ENCODE data around the gene TTYH2.

The TTYH2 gene

DNA sequence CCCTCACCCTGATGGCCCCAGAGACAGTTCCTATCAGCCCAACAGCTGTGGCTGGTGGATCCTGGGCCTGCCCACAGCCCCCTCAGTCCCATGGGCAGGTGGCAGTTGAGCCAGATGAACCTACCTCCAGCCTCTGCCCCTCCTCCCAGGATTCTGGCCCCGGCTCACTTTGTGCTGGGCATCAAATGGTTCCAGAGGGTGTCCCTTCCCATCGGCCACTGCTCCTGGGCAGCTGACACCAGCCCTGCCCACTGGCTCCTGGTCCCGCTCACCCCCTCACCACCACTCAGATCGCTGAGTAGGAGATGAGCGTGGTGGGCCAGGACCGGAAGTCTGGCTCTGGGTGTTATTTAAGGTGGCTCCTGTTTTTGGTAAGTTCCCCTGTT, 2.0 kb downstream of the TTYH2 start:
- no peak for DNase-seq (ENCODE audit: low read depth)

GRCh38 chr17:74216505-74216904, 3.1 kb downstream of the TTYH2 start:
- DNase-seq (ENCODE audit: low read depth), result no peak

DNA sequence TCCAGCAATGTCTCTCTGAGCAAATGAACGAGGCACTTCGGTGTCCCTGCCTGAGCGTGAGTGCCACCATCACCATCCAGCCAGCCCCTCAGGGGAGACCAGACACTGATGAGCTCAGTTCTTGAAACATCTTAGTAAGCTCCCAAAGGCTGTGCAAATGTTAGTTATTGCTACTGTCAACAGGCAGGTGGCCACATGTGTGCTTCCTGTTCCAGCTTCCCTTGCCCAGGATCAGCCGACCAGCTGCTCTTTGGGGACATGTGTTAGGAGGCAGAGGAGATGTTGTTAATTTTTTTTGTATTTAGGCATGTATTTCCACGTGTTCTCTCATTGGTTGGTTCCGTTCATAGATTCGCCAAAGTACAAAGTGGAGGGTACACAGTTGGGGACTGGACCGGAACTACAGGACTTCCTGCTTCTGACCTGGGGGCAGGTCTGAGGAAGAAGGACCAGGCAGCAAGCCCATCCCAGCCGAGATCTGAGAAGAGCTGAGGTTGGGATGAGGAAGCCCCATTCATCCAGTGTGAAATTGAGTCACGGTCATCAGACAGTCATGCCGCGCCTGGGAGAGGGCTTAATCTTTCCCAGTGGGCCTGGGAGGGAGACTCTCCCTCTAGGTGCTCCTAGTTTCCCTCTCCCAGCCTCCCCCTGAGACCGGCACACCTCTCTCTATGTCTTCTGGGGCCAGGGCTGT, 3.8 kb downstream of the TTYH2 start:
- DNase-seq (ENCODE audit: low read depth), result no peak

GRCh38 chr17:74217888-74218287, 4.5 kb downstream of the TTYH2 start:
- DNase-seq (ENCODE audit: low read depth), result no peak

DNA sequence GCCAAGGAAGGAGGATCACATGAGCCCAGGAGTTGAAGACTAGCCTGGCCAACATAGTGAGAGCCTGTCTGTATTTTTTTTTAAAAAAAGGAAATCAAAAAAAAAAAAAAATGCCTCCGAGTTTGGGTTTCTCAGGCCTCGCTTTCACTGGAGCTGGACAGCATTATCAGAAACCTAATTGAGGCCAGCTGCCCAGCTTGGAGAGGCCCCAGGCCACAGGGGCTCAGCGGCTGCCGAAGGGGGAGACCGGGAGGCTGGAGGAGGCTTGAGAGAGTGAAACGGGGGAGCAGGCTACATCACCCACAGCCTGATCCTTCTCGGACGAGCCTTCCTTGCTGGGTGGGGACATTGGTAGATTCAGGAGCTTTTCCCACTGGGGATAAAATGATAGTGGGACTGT, 5.1 kb downstream of the TTYH2 start:
- DNase-seq (ENCODE audit: low read depth), result no peak

DNA sequence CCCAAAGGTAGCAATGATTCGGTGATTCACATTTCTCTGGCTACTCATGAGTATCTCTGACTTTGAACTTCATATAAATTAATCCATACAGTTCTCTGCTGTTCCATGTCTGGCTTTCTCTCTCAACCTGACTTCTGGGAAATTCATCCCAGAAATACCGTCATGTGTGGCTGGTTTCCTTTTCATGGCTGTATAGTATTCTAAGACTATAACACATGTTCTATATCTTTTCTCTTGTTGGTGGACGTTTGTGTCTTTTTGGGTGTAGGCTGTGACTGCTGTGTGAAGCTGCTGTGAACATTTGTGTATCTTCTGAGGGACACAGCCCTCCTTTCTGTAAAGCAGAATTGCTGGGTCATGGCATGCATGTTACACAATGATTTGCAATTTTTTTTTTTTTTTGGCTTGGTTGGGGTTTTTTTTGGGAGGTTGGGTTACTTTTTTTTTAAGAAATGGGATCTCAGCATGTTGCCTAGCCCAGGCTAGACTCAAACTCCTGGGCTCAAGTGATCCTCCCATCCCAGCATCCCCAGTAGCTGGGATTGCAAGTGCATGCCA, 6.3 kb downstream of the TTYH2 start:
- DNase-seq (ENCODE audit: low read depth), result no peak

- no peak for DNase-seq (ENCODE audit: low read depth)
Measured at GRCh38 chr17:74220219-74220618, 6.8 kb downstream of the TTYH2 start.

DNA sequence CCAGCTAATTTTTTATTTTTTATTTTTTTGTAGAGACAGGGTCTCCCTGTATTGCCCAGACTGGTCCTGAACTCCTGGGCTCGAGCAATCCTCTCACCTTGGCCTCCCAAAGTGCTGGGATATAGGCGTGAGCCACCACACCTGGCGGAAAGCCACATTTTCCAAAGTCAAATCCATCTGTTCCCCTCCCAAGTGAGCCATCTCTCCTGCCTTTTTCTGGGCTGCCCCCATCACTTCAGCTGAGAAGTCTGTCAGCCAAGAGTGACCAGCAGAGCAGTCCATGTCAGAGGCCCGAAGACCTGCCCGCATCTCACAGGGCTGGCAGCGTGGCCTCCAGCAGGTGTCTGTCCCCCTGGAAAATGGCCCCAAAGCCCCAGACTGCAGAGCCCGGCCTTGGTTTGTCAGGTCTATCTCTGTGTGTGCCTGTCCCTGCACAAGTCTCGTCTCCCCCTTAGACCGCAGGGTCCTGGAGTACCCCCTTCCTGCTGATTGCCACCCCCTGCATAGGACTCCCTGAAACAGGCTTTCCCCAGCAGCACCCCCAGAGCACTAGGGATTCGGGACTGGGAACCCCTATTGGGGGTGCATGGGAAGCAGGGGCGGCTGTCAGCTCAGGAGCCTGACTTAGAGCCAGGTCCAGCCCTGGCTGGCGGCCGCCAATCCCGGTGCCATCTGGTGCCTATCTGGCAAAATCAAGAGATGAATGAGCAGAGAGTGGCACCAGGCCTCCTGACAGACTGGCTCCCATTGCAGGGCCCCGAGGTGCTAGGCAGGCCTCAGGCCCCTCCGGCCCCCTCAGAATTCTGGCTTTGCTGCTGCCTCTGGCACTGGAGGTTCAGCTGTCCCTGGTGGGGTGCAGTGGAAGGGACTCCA, 7.8 kb downstream of the TTYH2 start:
- no peak for DNase-seq (ENCODE audit: low read depth)

DNA sequence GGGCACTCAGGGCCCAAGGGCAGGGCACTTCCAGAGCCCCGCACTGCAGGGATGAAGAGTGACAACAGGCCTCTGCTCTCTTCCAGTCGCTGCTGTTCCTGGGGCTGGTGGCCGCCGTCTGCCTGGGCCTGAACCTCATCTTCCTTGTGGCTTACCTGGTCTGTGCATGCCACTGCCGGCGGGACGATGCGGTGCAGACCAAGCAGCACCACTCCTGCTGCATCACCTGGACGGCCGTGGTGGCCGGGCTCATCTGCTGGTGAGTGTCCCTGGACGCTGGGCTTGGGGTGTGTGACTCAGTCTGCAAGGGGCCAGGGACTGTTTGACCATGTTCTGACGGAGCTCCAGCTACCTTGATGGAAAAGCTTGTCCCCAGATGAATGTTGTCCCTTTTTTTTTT, 9.0 kb downstream of the TTYH2 start:
- no peak for DNase-seq (ENCODE audit: low read depth)

DNA sequence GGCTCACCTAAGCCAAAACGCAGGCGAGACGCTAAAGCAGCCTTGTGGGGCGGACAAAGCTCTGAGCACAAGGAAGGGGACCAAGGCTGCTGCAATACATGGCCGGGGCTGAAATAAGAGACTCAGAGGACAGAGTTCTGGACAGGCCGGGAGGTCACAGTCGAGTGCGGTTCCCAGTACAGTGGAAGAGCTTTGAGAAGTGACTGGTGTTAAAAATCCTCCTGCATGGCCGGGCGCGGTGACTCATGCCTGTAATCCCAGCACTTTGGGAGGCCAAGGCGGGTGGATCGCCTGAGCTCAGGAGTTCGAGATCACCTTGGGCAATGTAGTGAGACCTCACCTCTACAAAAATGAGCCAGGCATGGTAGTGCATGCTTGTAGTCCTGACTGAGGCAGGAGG, 10.5 kb downstream of the TTYH2 start:
- no peak for DNase-seq (ENCODE audit: low read depth)

DNA sequence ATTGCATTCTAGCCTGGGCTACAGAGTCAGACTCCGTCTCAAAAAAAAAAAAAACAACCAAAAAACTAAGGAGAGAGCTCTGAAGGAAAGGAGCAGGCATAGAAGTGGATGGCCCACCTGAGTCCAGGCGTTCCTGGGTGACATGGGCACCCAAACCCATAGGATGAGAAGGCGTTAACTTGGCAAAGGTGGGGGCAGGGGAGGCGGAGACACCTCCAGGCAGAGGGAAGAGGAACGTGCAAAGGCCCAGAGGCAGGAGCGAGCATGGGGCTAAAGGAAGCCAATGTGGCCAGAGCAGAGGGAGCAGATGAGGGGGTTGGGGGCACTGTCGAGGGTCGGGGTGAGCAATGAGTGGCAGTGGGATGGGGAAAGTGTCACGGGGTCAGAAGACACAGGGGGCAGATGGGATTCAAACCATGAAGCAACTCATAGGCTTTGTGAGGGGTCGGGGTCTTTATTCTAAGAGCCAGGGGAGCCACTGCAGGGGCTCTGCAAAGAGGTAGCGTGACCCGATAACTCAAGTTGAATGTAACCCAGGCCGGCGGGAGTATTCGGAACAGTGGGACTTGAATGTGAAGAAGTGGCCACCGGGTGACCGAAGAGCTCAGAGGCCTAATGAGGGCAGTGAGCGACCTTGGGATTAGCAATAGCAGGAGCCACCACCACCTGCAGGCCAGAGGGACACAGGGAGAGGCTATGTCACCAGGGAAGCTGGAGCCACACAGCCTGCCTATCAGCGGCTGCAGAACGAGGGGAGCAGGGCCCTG, 11.8 kb downstream of the TTYH2 start:
- DNase-seq (ENCODE audit: low read depth), result no peak

GRCh38 chr17:74226252-74226651, 12.9 kb downstream of the TTYH2 start:
- DNase-seq (ENCODE audit: low read depth), result no peak

GRCh38 chr17:74227271-74228080, 14.1 kb downstream of the TTYH2 start:
- no peak for DNase-seq (ENCODE audit: low read depth)

GRCh38 chr17:74228306-74228978, 15.1 kb downstream of the TTYH2 start:
- DNase-seq (ENCODE audit: low read depth), result no peak

GRCh38 chr17:74230896-74231295, 17.5 kb downstream of the TTYH2 start:
- no peak for DNase-seq (ENCODE audit: low read depth)

DNA sequence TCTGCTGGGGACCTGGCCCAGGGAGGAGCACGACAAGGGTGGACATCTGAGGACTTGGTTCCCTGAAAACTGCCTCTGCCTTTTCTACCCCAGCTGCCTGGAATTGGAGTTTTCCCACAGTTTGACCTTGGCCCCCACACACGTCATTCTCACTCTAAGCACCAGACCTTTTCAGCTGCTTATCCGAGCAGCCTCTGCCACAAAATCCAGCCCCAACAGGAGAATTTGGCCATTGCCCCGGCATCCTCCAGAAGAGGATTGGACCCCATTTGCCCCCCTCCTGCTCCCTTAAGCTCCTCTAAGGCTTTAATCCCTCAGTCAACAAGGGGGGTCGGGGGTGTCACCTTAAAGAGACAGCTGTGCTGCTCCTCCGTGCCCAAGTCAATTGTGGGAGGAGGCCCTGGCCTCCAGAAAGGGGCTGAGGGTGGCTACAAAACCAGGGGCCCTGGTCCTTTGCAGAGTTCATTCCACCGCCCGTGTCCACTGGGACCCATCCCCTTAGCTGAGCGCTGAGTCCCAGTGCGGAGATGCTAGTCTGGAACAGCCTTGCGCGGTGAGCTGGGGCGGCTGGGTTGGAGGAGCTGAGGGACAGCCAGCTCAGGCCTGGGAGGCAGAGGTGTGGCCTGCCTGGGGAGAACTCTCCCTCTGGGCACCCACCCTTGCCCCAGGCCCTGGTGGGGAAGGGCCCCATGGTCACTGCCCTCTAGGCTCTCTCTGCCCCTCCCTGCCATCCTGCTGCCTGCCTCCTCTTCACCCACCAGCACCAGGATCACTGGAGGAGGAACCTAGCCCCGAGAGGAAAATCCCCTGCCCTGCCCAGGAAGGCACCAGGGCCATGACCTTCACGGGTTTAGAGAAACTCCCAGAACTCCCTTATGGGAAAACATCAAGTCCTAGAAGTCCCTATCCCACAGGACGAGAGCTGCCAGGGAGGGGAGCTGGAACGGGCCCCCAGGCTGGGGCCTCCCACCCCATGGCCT, 18.8 kb downstream of the TTYH2 start:
- no peak for DNase-seq (ENCODE audit: low read depth)

DNA sequence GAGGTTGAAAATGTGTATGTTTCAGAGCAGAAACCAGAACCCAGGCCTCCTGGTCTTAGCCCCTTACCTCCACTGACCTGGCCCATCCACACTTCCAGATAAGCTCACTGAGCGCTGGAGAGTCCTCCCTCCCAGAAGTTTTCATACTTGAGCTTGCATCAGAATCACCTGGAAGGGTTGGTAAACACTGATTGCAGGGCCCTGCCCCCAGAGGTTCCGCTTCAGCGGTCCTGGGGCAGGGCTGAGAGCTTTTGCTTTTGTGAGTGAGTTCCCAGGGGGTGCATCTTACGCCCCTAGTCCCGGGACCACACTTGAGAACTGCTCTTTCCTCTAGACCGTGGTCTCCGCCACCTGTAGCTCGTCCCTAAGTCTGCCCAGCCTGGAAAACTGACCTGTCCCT, 20.6 kb downstream of the TTYH2 start:
- DNase-seq (ENCODE audit: low read depth), result no peak

DNA sequence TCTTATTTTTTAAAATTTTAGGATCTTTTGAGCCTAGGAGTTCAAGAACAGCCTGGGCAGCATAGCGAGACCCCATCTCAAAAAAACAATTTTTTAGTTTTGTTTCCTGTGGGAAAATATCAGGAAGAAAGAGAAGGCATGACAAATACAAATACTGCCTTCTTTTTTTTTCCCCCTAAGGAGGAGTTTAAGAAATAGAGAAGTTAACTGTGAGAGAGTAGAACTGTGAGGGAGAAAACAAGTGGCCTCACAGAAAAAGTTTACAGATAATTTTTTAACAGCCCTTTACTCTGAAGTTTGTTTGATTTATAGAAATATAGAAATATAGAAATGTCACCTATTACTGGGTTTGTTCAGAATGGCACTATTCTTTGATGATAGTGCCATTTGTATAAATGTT, 21.1 kb downstream of the TTYH2 start:
- no peak for DNase-seq (ENCODE audit: low read depth)

DNA sequence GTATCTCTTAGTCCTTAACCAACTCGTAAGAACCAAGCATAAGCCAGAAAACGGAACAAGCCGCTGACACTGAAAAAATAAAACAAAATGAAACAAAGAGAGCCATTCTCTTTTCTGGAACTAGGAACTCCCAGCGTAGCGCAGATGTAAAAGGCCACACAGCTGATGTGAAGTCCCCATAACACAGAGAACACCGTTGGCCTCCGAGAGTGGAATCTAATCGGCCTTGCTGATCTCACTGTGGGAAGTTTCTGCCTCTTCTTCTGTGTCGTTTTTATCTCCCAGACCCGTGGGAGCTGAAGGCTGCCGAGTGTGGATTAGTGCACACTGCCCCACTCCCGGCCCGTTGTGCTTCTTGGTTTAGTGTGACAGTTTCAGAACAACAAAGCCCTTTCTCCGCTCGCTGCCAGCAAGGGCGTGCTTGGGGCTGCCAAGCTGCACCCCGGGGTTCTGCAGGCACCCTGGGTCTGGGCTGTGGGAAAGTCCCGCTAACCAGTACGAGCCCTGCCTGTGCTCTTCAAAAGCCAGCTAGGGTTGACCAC, 21.7 kb downstream of the TTYH2 start:
- no peak for DNase-seq (ENCODE audit: low read depth)
